SK-N-MC (cell line): ENCODE measurements around the gene PRIM2.
"Not testable (repeated sequence)": the region's sequence is repeated elsewhere in the genome, so short reads cannot be mapped to it uniquely, and the experiment has no call there.

ENCODE experiments used
- DNase-seq: peaks from one replicate; pipeline ENCODE4 v3.0.0-alpha.2; 2011; ENCODE audit warnings: low read depth, low spot score
- H3K27ac ChIP-seq: fragments of 200-600 bp; sonication (generic); 2 replicates; pipeline ENCODE4 v1.5.1; 2016; ENCODE audit warnings: mixed run types
- H3K36me3 ChIP-seq: fragments of 200-600 bp; sonication (generic); 2 replicates; pipeline ENCODE4 v1.6.1; 2017; ENCODE audit warnings: antibody characterized with exemption, low read length, mixed read lengths; ENCODE audit not compliant: insufficient read depth
- H3K4me3 ChIP-seq: fragments of 200-600 bp; sonication (generic); 2 replicates; pipeline ENCODE4 v1.5.1; 2016
- H3K9ac ChIP-seq: fragments of 200-600 bp; sonication (generic); 2 replicates; pipeline ENCODE4 v1.8.0; 2017; ENCODE audit warnings: mixed run types, mixed read lengths; ENCODE audit not compliant: insufficient read length
- H3K9me3 ChIP-seq: fragments of 200-600 bp; sonication (generic); 2 replicates; pipeline ENCODE4 v1.6.1; 2017; ENCODE audit warnings: low read depth, mild to moderate bottlenecking, antibody characterized with exemption, low read length, moderate library complexity, mixed read lengths
- EZH2 ChIP-seq: fragments of 200-600 bp; sonication (generic); IDR thresholded peaks from one replicate; pipeline ENCODE4 v1.6.1; 2017; ENCODE audit warnings: antibody characterized with exemption
- FOXP2 ChIP-seq: optimal IDR thresholded peaks from 2 replicates; pipeline ENCODE3; 2011; ENCODE audit warnings: mild to moderate bottlenecking, moderate library complexity; ENCODE audit not compliant: insufficient read depth; ENCODE audit errors: extremely low read length, control extremely low read depth
- POLR2AphosphoS5 ChIP-seq: IDR thresholded peaks from 2 replicates; pipeline ENCODE4 v1.6.1; 2012; ENCODE audit warnings: mild to moderate bottlenecking, low read depth, low read length, borderline replicate concordance

The PRIM2 gene

DNA sequence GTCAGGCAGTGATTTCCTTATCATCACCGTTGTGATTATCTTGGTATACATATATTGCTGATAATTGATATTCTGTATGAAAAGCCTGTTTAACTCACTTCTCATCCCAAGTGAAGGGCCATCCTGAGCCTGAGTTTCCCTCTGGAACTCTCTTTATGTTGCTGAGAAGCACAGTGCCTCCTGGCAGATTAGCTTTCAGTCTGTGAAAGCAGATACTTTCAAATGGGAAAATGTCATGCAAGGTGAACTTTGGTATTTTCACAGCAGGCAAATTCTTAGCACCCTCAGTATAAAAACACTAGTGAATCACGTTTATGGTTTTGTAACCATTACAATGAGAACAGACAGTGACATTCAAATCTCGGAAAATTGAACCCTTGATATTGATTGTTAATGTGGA lies 151.6 kb downstream of the PRIM2 start:
- Histone ChIP-seq H3K4me3 (no peak overlapping the region), H3K27ac (0 out of 2 replicates have a peak overlapping the region, but pooled peaks have one; percentile 16), H3K9ac (no peak overlapping the region), H3K9me3 (no peaks in the 10 kb centered on the region), H3K36me3 (no peaks in the 10 kb centered on the region)
- TF ChIP-seq EZH2 (no peak), FOXP2 (no peak), POLR2AphosphoS5 (no peak)
- no peak for DNase-seq

DNA sequence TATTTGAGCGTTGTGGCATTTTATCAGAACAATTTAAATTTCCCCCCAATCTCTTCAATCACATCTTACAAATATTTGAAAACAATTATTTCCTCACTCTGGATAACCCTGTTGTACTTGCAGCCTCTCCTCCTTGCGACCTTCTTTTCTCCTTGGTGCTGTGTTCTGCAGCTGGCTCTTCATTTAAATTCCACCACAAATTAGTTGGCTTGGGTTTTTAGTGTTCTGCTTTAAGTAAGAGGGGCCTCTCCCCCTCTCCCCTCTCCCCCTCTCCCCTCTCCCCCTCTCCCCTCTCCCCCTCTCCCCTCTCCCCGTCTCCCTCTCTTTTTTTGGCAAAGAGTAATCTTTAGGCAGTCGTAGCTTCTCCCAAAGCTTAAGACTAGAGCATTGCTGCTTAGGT lies 152.7 kb downstream of the PRIM2 start:
- not testable (repeated sequence) for H3K27ac ChIP-seq, DNase-seq, H3K36me3 ChIP-seq, H3K9me3 ChIP-seq, H3K9ac ChIP-seq, H3K4me3 ChIP-seq

DNA sequence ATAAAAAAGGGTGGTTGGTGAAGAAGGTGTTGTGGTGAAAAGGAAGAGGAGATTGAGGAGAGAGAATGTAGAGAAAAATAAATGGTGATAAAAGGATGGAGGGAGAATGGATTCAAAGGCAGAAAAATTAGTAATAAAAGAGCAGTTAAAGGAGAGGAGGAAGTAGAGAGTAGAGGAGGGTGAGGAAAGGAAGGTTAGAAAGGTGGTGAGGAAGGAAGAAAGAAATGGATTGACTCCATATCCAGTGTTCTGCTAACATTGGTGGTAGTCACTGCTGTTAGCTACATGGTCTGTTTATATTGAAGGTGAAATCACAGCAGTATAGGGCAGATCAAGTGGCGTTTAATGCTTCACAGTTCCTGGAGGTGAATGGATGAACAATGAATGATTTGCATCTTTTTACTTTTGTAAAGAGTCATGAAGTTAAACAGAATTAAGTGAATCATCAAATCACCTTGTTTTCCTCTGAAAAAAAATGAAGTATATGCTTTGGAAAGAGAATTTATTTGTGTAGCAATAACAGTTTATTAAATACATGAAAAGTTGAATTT lies 154.0 kb downstream of the PRIM2 start:
- H3K27ac ChIP-seq = not testable (repeated sequence)

DNA sequence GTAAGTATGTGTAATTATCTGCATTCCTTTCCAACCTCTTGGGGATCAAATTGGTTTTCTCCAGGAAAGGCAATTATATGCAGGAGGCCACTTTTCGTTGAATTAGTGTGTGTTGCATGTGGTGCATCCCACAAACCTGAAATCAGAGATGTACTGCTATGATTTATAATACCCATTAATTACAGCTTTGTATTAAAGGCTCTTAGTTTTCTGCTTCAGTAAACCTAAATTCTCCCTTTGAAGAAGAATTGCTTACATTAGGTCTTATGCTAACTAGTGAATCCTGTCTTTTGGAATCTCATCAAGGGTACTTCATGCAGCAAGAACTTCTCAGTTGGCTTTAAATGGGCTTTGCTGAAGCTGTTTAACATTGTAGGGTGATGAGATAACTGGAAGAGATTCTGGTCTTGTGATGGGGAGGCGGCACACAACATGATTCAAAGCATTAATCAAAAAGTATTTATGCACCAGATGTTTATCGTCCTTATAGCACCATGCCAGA lies 155.5 kb downstream of the PRIM2 start:
- peak; percentile 38; the same call in 1 of the 2 replicates for TF ChIP-seq POLR2AphosphoS5
- peak; percentile 76 for DNase-seq
- Histone ChIP-seq H3K4me3 (peak overlapping the region; percentile 52; the same call in 1 of the 2 replicates), H3K27ac (peak overlapping the region; percentile 82)
- not testable (repeated sequence) for H3K9me3 ChIP-seq, H3K9ac ChIP-seq, H3K36me3 ChIP-seq

More for the DNA sequence above, 154.0 kb downstream of the PRIM2 start:
- H3K4me3 ChIP-seq, DNase-seq, H3K9ac ChIP-seq, H3K9me3 ChIP-seq, H3K36me3 ChIP-seq: not testable (repeated sequence)

DNA sequence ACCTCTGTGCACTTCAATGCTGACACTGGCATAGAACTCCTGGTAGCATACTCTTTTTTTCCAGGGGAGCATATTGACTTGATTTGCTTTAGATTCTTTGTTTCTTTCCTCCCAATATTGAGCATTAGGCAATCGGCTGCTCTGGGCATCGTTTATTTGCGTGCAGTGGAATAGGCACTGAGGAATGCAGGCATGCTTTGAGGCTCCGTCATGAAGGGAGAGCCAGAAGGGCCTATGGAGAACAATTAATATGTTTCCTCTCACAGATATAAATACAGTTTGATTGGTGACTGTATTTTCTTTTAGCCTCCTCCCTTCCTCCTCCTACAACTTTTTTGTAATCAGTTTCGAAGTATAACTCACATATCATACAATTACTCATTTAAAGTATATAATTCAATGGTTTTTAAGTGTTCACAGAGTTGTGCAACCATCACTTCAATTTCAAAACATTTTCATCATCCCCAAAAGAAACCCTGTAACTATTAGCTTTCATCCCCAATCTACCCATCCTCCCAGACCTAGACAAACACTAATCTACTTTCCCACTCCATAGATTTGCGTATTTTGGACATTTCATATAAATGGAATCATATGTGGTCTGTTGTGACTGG lies 157.5 kb downstream of the PRIM2 start:
- DNase-seq, H3K9ac ChIP-seq, H3K36me3 ChIP-seq, H3K9me3 ChIP-seq, H3K27ac ChIP-seq, H3K4me3 ChIP-seq: not testable (repeated sequence)

DNA sequence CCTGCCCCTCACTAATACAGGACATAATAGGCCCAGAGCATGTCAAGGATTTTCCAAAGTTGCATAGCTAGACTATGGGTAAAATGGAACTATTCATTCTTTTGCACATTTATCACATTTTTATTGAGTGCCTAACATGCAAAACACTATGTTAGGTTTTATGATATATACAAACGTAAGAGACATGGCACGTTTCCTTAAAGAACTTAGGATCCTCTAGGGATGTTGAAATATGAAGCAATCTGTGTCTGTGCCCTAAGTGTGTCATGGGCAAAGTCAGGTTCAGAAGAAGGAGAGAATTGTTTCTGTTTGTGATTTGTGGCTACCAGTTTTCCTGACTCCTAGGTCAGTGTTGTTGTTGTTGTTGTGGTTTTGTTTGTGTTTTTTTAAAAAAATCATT lies 158.2 kb downstream of the PRIM2 start:
- DNase-seq, H3K9ac ChIP-seq, H3K4me3 ChIP-seq, H3K9me3 ChIP-seq, H3K27ac ChIP-seq, H3K36me3 ChIP-seq: not testable (repeated sequence)

DNA sequence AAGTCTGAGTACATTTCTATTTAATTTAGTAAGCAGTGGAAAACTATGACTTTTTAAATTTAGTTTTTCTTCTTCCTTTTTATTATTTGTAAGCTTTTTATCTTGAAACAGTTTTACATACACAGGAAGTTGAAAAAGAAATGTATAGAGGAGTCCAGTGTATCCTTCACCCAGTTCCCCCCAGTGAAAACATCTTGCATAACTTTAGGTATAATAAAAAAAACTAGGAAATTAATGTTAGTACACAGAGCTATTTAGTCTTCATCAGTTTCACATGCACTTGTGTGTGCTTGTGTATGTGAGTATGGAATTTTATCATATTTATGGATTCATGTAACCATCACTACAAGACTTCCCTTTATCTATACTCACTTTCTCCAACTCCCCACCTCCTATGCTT lies 162.8 kb downstream of the PRIM2 start:
- not testable (repeated sequence) for H3K9ac ChIP-seq, DNase-seq, H3K4me3 ChIP-seq, H3K36me3 ChIP-seq, H3K27ac ChIP-seq, H3K9me3 ChIP-seq

DNA sequence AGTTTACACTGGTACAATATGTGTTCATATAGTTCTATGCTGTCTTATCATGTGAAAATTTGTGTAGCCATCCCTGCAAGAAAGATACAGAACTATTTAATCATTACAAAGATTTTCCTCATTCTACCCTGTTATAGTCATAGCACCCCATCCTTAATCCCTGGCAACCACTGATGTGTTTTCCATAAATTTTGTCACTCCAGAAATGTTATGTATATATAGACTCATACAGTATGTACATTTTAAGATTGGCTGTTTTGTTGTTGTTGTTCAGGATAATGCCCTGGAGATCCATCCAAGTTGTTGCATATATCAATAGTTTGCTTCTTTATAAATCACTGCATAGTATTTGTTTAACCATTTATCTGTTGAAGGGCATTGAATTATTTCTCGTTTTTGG lies 163.7 kb downstream of the PRIM2 start:
- not testable (repeated sequence) for H3K36me3 ChIP-seq, H3K9me3 ChIP-seq, H3K4me3 ChIP-seq, H3K27ac ChIP-seq, DNase-seq, H3K9ac ChIP-seq

DNA sequence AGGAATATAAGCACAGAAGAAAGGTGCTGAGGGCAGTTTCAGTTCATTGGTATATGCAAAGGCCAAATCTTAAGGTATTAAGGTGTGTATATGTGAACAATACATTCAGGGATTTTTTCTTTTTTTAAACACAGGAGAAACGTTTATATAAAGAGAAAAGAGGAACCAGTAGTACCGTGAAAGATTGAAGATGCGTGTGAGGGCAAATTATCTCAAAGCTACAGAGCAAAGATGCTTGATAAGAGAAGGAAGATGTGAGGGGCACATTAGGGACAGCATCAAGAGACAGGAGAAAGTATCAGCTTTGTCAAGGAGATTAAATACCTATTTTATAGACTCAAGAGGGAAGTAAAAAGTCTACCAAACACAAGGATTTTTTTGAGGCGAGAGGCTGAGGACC lies 165.0 kb downstream of the PRIM2 start:
- DNase-seq, H3K9me3 ChIP-seq, H3K4me3 ChIP-seq, H3K36me3 ChIP-seq, H3K9ac ChIP-seq, H3K27ac ChIP-seq: not testable (repeated sequence)

DNA sequence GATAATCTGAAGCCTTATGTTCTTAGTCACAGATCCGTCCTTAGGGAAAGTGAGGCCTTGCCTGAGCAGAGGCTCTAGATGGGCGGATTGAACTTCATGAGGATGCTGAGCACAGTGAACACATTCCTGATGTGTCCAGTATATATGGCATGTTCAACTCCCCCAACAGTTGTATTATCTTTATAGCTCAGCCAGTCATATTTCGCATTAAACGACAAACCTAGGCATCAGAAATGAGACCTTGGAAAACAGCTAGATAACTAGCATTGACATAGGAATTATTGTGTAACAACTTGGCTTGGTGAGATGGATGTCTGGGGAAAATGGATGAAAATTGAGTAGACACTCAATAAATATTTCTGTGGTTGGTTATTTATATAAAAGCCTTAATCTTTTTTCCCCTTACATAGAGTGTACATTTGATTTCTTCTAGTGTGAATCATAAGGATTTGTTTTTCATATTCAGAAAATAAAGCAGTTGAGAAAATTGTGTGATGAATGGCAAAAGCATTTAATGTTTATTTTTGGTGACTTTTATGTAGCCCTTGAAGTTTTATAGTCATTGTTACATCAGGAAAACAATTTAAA lies 169.2 kb downstream of the PRIM2 start:
- not testable (repeated sequence) for H3K27ac ChIP-seq, H3K9me3 ChIP-seq, H3K9ac ChIP-seq, H3K36me3 ChIP-seq, DNase-seq, H3K4me3 ChIP-seq

DNA sequence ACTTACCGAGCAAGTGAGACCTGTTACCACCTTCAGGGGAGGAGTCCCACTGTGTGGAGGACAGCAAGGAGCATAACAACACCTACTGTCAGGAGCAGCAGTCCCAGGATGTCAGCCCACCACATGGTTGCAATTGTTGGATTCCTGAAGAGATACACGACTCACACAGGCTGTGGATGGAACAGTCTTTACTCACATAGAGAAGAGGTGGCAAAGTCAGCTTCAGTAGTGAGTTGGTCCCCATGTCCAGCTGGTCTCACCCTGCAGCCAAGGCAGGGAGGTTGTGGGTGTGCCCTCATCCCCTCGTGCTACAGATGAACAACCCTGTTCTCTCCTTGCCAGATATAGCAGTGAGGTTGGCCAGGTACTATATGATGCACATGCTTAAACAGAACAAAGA lies 171.1 kb downstream of the PRIM2 start:
- not testable (repeated sequence) for DNase-seq

DNA sequence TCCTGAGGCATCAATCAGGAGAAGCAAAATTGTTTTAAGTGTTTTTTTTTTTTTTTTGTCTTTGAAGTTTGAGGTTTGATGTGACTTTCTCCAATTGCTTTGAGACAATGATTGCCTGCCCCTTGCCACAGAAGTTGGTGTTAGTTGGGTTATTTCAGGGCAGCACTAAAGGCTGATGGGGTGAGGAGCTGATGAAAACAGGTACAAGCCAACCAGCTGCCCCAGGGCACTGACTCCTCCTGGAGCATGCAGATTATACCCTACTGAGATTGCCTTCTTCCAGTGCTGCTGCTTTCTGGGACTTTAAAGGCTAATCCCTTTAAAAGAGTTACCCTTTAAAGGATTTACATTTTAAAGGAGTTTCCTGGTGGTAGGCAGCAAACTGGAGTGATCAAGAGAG lies 172.5 kb downstream of the PRIM2 start:
- H3K9me3 ChIP-seq, DNase-seq, H3K4me3 ChIP-seq, H3K27ac ChIP-seq, H3K9ac ChIP-seq, H3K36me3 ChIP-seq: not testable (repeated sequence)

More for the DNA sequence above, 171.1 kb downstream of the PRIM2 start:
- not testable (repeated sequence) for H3K27ac ChIP-seq, H3K9ac ChIP-seq, H3K36me3 ChIP-seq, H3K4me3 ChIP-seq, H3K9me3 ChIP-seq

DNA sequence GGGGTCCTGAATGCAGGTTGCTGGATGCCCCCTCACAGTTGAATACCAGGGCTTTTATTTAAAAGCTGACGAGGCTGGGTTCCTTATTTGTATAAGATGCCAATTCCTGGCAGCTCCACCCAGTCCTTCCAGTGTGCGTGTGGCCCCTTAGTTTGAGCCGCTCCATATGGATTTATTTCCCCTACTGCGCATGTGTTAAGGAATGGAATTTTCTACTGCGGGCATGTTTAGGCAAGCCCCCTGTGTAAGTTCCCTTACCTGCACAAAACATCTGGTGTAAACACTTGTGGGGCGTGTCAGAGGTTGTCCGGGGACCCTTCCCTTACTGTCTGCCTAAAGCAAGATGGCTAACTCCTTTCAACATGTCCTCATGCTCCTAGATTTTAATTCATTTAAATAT lies 174.4 kb downstream of the PRIM2 start:
- not testable (repeated sequence) for DNase-seq, H3K27ac ChIP-seq, H3K9me3 ChIP-seq, H3K4me3 ChIP-seq, H3K9ac ChIP-seq, H3K36me3 ChIP-seq

DNA sequence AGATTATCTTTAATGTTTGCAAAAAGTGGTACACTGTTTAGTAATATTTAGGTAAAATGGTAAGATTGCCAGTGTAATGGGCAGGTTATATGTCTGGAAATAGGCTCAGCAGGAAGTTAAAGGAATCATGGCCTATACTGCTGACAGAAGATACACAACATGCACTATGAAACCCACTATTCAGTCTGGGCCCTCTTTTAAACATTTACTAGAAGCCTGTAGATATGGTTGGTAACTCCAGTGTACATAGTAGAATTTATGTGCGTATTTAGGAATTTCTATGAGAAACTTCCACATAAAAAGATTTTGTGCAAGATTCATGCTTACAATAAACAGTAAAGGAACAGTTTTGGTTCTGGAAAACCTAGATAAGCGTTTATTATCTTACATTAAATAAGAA lies 178.8 kb downstream of the PRIM2 start:
- not testable (repeated sequence) for H3K27ac ChIP-seq, H3K36me3 ChIP-seq, DNase-seq, H3K4me3 ChIP-seq, H3K9ac ChIP-seq, H3K9me3 ChIP-seq
